Hematopoietic multipotent progenitor cell treated with erythropoietin and hydrocortisone succinate and interleukin-3 and kit ligand, for 6 days (in vitro differentiated cells): ENCODE results near the gene FAM174C.

ENCODE experiments used
- DNase-seq: peaks from one replicate; pipeline ENCODE4 v3.0.0-alpha.2; 2015

FAM174C gene

GRCh38 chr19:1327125-1327524 lies 51.8 kb downstream of the FAM174C start:
- no peak for DNase-seq
